SK-N-DZ (cell line): ENCODE data around the gene PBLD.
A peak's percentile ranks its signal among the peaks of the same experiment; 100 is the strongest.
"Not testable (repeated sequence)": the region's sequence is repeated elsewhere in the genome, so short reads cannot be mapped to it uniquely, and the experiment has no call there.

Source experiments
- DNase-seq: peaks from one replicate; pipeline ENCODE4 v3.0.0-alpha.2; 2015; ENCODE audit warnings: low spot score

The PBLD gene

GRCh38 chr10:68280758-68281157 is 52.0 kb downstream of the PBLD start:
- DNase-seq = no peak

DNA sequence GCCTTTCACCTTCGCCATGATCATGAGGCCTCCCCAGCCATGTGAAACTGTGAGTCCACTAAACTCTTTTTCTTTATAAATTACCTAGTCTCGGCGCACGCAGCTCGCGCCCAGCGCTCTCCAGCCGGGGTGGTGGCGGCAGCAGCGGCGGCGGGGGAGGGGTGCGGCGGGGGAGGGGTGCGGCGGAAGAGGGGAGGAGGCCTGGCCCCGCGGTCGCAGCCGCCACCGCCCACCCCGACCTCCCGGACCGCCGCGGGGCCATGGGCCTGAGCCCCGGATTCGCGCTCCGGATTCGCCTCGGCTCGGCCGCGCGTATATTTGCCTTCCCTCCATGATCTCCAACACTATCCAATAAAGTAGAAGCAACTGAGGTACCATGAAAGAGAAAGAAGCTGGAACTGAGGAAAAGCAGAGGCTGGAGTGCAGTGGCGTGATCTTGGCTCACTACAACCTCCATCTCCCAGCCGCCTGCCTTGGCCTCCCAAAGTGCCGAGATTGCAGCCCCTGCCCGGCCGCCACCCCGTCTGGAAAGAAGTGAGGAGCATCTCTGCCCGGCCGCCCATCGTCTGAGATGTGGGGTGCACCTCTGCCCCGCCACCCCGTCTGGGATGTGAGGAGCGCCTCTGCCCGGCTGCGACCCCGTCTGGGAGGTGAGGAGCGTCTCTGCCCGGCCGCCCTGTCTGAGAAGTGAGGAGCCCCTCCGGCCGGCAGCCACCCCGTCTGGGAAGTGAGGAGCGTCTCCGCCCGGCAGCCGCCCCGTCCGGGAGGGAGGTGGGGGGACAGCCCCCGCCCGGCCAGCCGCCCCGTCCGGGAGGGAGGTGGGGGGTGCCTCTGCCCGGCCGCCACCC is 53.6 kb downstream of the PBLD start:
- not testable (repeated sequence) for DNase-seq

GRCh38 chr10:68277814-68278213 is 54.9 kb downstream of the PBLD start:
- DNase-seq = not testable (repeated sequence)

DNA sequence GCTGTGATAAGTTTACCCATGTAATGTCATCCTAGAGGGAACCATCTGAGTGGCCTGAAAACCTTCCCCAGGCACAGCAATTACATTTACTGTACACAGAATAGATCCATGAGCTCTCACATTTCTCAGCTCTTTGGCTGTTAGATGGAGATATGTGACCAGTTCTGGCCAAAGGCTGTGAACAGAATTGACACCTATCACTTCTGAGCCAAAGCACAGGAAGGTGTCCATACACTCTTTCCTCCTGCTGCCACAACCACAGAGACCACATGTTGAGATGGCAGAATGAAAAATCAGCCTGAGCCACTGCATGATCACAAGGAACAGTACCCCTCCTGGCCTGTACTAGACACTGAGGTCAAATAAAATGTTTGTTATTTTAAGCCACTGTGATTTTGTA is 56.5 kb downstream of the PBLD start:
- no peak for DNase-seq

- no peak for DNase-seq
These were observed 57.1 kb downstream of the PBLD start for GRCh38 chr10:68275600-68276126.

- DNase-seq = no peak
These were observed 59.9 kb downstream of the PBLD start for GRCh38 chr10:68272833-68273232.

GRCh38 chr10:68271196-68271882 is 61.4 kb downstream of the PBLD start:
- DNase-seq = peak; percentile 27

DNA sequence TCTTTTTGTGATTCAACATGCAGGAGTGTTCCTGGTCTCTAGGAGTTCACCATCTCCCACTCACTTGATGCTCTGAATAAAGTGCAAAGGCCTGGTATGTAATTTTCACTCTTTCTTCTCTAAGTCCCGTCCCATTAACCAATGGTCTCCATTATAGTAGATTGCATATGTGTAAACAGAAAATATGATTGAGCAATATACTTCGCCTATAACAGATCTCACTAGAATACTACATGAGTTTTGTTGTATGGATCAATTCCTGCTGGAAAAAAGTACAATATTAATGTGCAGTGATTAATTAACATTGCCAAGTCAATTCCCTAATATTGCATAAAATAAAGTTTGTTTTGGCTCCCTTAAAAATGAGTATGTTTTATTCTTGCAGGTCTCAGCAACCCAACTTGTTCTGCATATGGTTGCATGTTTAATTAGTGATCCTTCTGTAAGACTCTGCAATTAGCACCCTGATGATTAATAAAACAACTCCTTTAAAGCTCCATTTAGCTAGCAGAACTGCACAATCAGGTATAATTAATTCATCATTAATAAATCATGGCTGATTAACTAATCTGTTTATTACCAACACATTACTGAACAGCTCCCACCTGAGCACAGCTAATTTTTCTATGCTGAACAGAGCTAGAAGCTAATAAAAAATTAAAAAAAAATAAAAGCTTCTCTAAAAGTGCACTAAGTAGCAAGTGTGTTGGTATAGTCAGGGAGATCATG is 63.0 kb downstream of the PBLD start:
- no peak for DNase-seq

GRCh38 chr10:68261132-68261856 is 71.4 kb downstream of the PBLD start:
- no peak for DNase-seq

DNA sequence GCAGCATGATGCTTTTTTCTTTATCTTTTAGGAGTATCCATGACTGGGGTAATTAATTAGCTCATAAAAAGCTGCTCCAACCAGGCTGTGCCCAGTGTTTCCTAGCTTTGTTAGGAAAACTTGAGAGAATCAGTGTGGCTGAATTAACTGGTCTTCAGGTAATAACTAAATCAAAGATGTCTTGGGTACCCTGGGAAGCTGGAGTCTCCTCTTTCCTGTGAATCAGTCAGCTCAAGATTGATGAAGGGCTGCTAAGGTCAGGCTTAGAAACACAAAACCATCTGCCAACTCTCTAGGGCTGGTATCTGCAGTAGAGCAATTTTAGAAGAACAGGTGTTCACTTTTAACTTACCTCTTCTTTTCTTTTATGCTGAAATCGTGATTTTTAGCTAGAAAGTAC is 79.4 kb downstream of the PBLD start:
- DNase-seq = no peak

GRCh38 chr10:68251625-68252495 is 80.9 kb downstream of the PBLD start:
- no peak for DNase-seq

DNA sequence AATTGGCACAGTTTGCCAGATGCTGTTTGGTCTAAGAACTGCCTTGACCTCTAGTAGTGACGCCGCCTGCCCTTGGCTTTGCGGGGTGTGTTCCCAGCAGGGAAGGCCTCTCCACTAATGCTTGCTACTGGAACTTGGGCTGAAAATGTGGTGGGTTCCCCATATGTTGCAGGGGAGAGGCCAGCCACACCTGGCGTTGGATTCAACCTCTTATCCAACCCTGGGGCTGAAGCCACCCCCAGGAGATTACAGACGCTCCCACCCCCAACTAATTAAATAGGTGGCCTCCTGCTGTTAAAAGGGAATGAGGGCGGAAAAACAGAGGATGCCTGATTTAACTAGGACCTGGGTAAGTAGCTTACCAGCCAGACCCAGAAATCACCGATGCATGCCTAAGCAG is 81.6 kb downstream of the PBLD start:
- DNase-seq = peak; percentile 47

GRCh38 chr10:68249297-68249696 is 83.4 kb downstream of the PBLD start:
- DNase-seq = no peak

DNA sequence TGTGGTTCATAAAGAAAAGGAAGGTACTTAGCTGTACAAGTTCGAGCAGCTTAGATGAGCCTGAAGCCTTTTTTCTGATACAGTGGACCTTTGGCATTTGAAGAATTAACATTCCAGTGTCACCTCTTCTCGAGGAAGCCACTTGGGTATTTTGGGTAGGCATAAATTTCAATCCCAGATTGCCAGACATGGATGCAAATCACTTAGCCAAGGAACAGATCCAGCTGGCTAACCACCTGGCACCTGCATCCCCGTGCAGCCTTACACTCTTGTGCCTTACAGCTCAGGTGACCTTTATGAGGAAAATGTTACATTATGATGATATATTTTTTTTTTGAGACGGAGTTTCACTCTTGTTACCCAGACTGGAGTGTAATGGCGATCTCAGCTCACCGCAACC is 84.8 kb downstream of the PBLD start:
- no peak for DNase-seq

DNA sequence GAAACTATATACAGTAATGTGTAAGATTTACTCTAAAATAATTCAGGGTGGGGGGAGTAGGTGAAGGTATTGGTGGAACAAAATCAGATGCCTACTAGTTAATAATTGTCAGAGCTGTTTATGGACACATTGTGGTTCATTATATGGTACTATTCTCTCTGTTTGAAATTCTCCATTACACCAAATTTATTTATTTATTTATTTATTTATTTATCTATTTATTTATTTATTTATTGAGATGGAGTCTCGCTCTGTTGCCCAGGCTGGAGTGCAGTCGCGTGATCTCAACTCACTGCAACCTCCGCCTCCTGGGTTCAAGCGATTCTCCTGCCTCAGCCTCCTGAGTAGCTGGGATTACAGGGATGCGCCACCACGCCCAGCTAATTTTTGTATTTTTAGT is 86.3 kb downstream of the PBLD start:
- DNase-seq = not testable (repeated sequence)

DNA sequence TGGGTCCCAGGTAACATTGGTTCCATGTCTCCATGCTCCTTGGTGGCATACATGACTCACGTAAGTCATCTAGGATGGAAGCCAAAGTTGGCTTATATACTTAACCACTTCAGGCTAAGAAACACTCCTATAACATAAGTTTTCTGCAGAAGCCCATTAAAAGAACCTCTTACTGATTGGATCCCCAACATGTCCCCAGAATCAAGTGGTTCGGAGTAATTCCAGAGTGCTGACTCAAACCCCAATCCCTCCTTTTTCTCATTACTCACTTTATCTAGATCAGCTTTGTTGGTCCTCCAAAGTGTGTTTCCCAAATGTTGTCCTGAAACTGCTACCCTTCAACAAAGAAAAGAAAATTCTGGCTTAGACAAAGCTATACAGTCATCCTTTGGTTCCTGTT is 90.7 kb downstream of the PBLD start:
- no peak for DNase-seq

GRCh38 chr10:68239596-68240150 is 93.1 kb downstream of the PBLD start:
- no peak for DNase-seq

DNA sequence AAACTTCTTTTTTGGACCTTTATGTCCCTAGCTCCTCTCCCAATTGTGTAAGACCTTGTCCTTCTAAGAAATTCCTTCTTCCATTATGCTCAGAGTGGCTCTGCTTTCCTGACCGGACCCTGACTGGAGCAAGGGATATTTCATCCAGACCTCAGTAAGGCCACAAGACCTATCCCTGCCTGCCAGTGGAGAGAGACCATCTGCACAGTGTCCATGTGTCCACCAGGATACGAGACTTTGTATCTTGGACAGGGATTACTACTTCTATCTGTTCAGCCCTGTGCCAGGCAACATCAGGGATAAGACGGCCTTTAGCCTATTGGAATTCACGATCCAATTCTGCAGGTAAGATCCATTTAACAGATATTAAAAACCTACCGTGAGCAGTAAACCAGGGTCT is 93.7 kb downstream of the PBLD start:
- DNase-seq = no peak

GRCh38 chr10:68238371-68238770 is 94.4 kb downstream of the PBLD start:
- DNase-seq = no peak

- no peak for DNase-seq
These were observed 95.6 kb downstream of the PBLD start for GRCh38 chr10:68237173-68237572.
